Amniotic stem cell (primary cell): ENCODE measurements around the gene PPP2R2D.
"Not testable (repeated sequence)": the region's sequence is repeated elsewhere in the genome, so short reads cannot be mapped to it uniquely, and the experiment has no call there.

Experiments
- DNase-seq: peaks from one replicate; lab custom pipeline; 2025; lab: John Stamatoyannopoulos, UW

The PPP2R2D gene

GRCh38 chr10:131949041-131949862 is 48.4 kb downstream of the PPP2R2D start:
- DNase-seq: no peak

GRCh38 chr10:131949908-131950307 is 49.1 kb downstream of the PPP2R2D start:
- not testable (repeated sequence) for DNase-seq

- DNase-seq: no peak
Measured at GRCh38 chr10:131954356-131954965, 53.7 kb downstream of the PPP2R2D start.

- no peak for DNase-seq
Measured at GRCh38 chr10:131955591-131956340, 55.0 kb downstream of the PPP2R2D start.

- no peak for DNase-seq
Measured at GRCh38 chr10:131959841-131960240, 59.0 kb downstream of the PPP2R2D start.

GRCh38 chr10:131960631-131961046 is 59.8 kb downstream of the PPP2R2D start:
- DNase-seq: no peak

- no peak for DNase-seq
Measured at GRCh38 chr10:131961047-131961776, 60.4 kb downstream of the PPP2R2D start.

- DNase-seq: no peak
Measured at GRCh38 chr10:131961777-131962662, 61.2 kb downstream of the PPP2R2D start.

GRCh38 chr10:131963350-131963749 is 62.5 kb downstream of the PPP2R2D start:
- no peak for DNase-seq

GRCh38 chr10:131963811-131964210 is 63.0 kb downstream of the PPP2R2D start:
- no peak for DNase-seq

GRCh38 chr10:131964298-131964697 is 63.5 kb downstream of the PPP2R2D start:
- DNase-seq: no peak

- no peak for DNase-seq
Measured at GRCh38 chr10:131968949-131969348, 68.1 kb downstream of the PPP2R2D start.

GRCh38 chr10:131970946-131971345 is 70.1 kb downstream of the PPP2R2D start:
- DNase-seq: no peak

- no peak for DNase-seq
Measured at GRCh38 chr10:131971591-131971990, 70.8 kb downstream of the PPP2R2D start.

- no peak for DNase-seq
Measured at GRCh38 chr10:131972474-131973071, 71.8 kb downstream of the PPP2R2D start.

- DNase-seq: no peak
Measured at GRCh38 chr10:131973160-131973951, 72.5 kb downstream of the PPP2R2D start.

GRCh38 chr10:131974034-131974817 is 73.4 kb downstream of the PPP2R2D start:
- no peak for DNase-seq

GRCh38 chr10:131975003-131975402 is 74.2 kb downstream of the PPP2R2D start:
- DNase-seq: no peak

GRCh38 chr10:131975796-131976195 is 75.0 kb downstream of the PPP2R2D start:
- DNase-seq: no peak
